CD14-positive monocyte (primary cell): ENCODE measurements around the gene CACNA1S. TPM values are rescaled to one million over a fixed set of nuclear protein-coding genes. Genes with fewer than 3 reads are reported as not detected.

ENCODE experiments used
- DNase-seq, 3 donors: peaks; one replicate each; pipeline ENCODE4 v3.0.0-alpha.2; 2011 to 2022
- H2AFZ ChIP-seq: 2 replicates; pipeline ENCODE4 v1.6.0; 2012; ENCODE audit warnings: mild to moderate bottlenecking, low read depth, low read length, inconsistent platforms; ENCODE audit not compliant: insufficient read depth, poor library complexity, severe bottlenecking
- H3K27ac ChIP-seq, 2 donors: 1 replicate in 1 of 2; 2 replicates in 1 of 2; pipeline ENCODE4 v1.5.1; 2012 to 2013; ENCODE audit warnings: low read length in 2 of 2, control low read depth in 1 of 2, inconsistent platforms in 1 of 2, low read depth in 1 of 2, mild to moderate bottlenecking in 1 of 2
- H3K27me3 ChIP-seq, 2 donors: one replicate each; pipeline versions ENCODE4 v1.6.0 to v1.6.1; 2011 to 2013; ENCODE audit warnings: low read length in 2 of 2; ENCODE audit not compliant: control insufficient read depth in 2 of 2, insufficient read depth in 2 of 2
- H3K36me3 ChIP-seq, 2 donors: replicated peaks in 1 of 2; 1 replicate in 1 of 2; 2 replicates in 1 of 2; pipeline versions ENCODE4 v1.5.1 to v1.6.1; 2012 to 2013; ENCODE audit warnings: low read length in 2 of 2, control low read depth in 1 of 2, inconsistent platforms in 1 of 2, mild to moderate bottlenecking in 1 of 2; ENCODE audit not compliant: insufficient read depth in 2 of 2, control insufficient read depth in 1 of 2
- H3K4me1 ChIP-seq, 2 donors: 1 replicate in 1 of 2; 2 replicates in 1 of 2; pipeline versions ENCODE4 v1.5.1 to v1.6.1; 2012 to 2013; ENCODE audit warnings: low read length in 2 of 2, control low read depth in 1 of 2, inconsistent platforms in 1 of 2, mild to moderate bottlenecking in 1 of 2, moderate library complexity in 1 of 2; ENCODE audit not compliant: insufficient read depth in 2 of 2, control insufficient read depth in 1 of 2
- H3K4me2 ChIP-seq: replicated peaks from 2 replicates; pipeline ENCODE3; 2012; ENCODE audit warnings: low read length, moderate library complexity, mild to moderate bottlenecking; ENCODE audit not compliant: poor library complexity, severe bottlenecking; ENCODE audit errors: extremely low read depth
- H3K4me3 ChIP-seq, 3 experiments: fragments of 200-600 bp in 1 of 3; sonication (generic) in 1 of 3; replicated peaks in 1 of 3; 1 replicate in 2 of 3; 2 replicates in 1 of 3; pipeline ENCODE4 v1.5.1; 2011 to 2013; ENCODE audit warnings: low read length in 3 of 3, mild to moderate bottlenecking in 3 of 3, control low read depth in 2 of 3, low read depth in 2 of 3, inconsistent platforms in 1 of 3, moderate library complexity in 1 of 3
- H3K79me2 ChIP-seq: 2 replicates; pipeline ENCODE4 v1.6.0; 2012; ENCODE audit warnings: mild to moderate bottlenecking, control low read depth, inconsistent platforms, low read length, moderate library complexity; ENCODE audit not compliant: insufficient read depth
- H3K9ac ChIP-seq: 2 replicates; pipeline ENCODE4 v1.6.0; 2017; ENCODE audit warnings: low read length, mild to moderate bottlenecking; ENCODE audit not compliant: insufficient read depth, poor library complexity, severe bottlenecking
- H3K9me3 ChIP-seq, 2 donors: replicated peaks in 1 of 2; 1 replicate in 1 of 2; 2 replicates in 1 of 2; pipeline versions ENCODE4 v1.5.1 to v1.6.1; 2012 to 2013; ENCODE audit warnings: low read length in 2 of 2, control low read depth in 1 of 2; ENCODE audit not compliant: control insufficient read depth in 1 of 2, insufficient read depth in 1 of 2
- H4K20me1 ChIP-seq: 2 replicates; pipeline ENCODE4 v1.6.0; 2012; ENCODE audit warnings: mild to moderate bottlenecking, low read length, control low read depth, moderate library complexity; ENCODE audit not compliant: insufficient read depth
- H3K27ac Mint-ChIP-seq, 7 donors: one replicate each; pipeline ENCODE4 v1.8.0; 2020; ENCODE audit warnings: mild to moderate bottlenecking in 7 of 7, mixed read lengths in 7 of 7, moderate library complexity in 6 of 7, inconsistent platforms in 2 of 7
- H3K27me3 Mint-ChIP-seq, 3 donors: one replicate each; pipeline ENCODE4 v1.8.0; 2021 to 2022; ENCODE audit warnings: low read depth in 3 of 3, mild to moderate bottlenecking in 3 of 3, mixed read lengths in 3 of 3, moderate library complexity in 3 of 3, inconsistent platforms in 1 of 3
- H3K36me3 Mint-ChIP-seq, 2 donors: one replicate each; pipeline ENCODE4 v1.8.0; 2020; ENCODE audit warnings: mixed read lengths in 2 of 2, inconsistent platforms in 1 of 2, mild to moderate bottlenecking in 1 of 2
- H3K4me1 Mint-ChIP-seq: one replicate; pipeline ENCODE4 v1.8.0; 2020; ENCODE audit warnings: mild to moderate bottlenecking, mixed read lengths
- H3K4me3 Mint-ChIP-seq, 2 donors: one replicate each; pipeline ENCODE4 v1.8.0; 2020; ENCODE audit warnings: mild to moderate bottlenecking in 2 of 2, mixed read lengths in 2 of 2, moderate library complexity in 1 of 2
- H3K9me3 Mint-ChIP-seq, 7 donors: one replicate each; pipeline ENCODE4 v1.8.0; 2020 to 2022; ENCODE audit warnings: mixed read lengths in 7 of 7, mild to moderate bottlenecking in 6 of 7, moderate library complexity in 6 of 7, inconsistent platforms in 2 of 7
- CTCF ChIP-seq: fragments of 200-600 bp; IDR thresholded peaks from one replicate; pipeline ENCODE4 v1.8.0; 2022; ENCODE audit warnings: antibody characterized with exemption, mild to moderate bottlenecking
- WGBS: methylation state at CpG from one replicate; pipeline ENCODE4 v1.1.5; 2013; ENCODE audit warnings: missing lambda C conversion rate; ENCODE audit not compliant: insufficient coverage; 5-methylcytosine and 5-hydroxymethylcytosine counted together
- intact Hi-C, 2 donors: fragments of 100-400 bp; cut with micrococcal nuclease; formaldehyde crosslinking; loops; one replicate each; pipeline versions ENCODE4 v1.15.0 to v1.15.1; 2023
- polyA plus RNA-seq, 3 donors: library from polyadenylated mRNA; depleted of rRNA in 1 of 3; unstranded in 2 of 3; stranded (reverse) in 1 of 3; fragments of 300-500 nt in 2 of 3; fragments of >200 nt in 1 of 3; fragmentation: Illumina TruSeq in 2 of 3; gene quantifications; 1 replicate in 2 of 3; 2 replicates in 1 of 3; pipeline ENCODE4 v1.2.3, GENCODE V29; 2012 to 2021

CACNA1S gene
- polyA plus RNA-seq, 3 donors, result not detected

GRCh38 chr1:201024625-201024998 is 87.6 kb downstream of the CACNA1S start:
- DNase-seq, result no peak
- Histone ChIP-seq H3K36me3 (no peaks in the 10 kb centered on the region), H2AFZ (no peak overlapping the region), H3K4me2 (no peak overlapping the region), H3K79me2 (peaks cover 26% of the 10 kb centered on the region), H3K27me3 (no peaks in the 10 kb centered on the region), H3K4me3 (no peak overlapping the region), H4K20me1 (peaks cover 55% of the 10 kb centered on the region), H3K9me3 (no peaks in the 10 kb centered on the region), H3K4me1 (peaks cover 87 to 91% of the 10 kb centered on the region in 2 donors), H3K9ac (no peak overlapping the region), H3K27ac (no peak overlapping the region)
- Mint-ChIP-seq H3K27ac (peak overlapping the region in 1 of 7 donors; percentile 68), H3K4me3 (no peak overlapping the region), H3K9me3 (peaks cover 0 to 2% (median 0%) of the 10 kb centered on the region in 7 donors), H3K4me1 (peaks cover 87% of the 10 kb centered on the region), H3K27me3 (peaks cover 0 to 2% (median 2%) of the 10 kb centered on the region in 3 donors), H3K36me3 (no peaks in the 10 kb centered on the region)
- 0% methylated on average over 1 of the region's 2 CpGs for WGBS
- no peak for TF ChIP-seq CTCF
- intact Hi-C loops, result loop anchor here in 1 of 2 donors (5.0 kb wide), 1 partner anchor 397 kb away; no protein-coding TSS in a partner anchor

- peak overlapping the region; percentile 34 for H3K4me2 ChIP-seq
Measured at GRCh38 chr1:201023920-201024624, 88.2 kb downstream of the CACNA1S start.

More at GRCh38 chr1:201023920-201024624, 88.2 kb downstream of the CACNA1S start:
- DNase-seq, result peak in 1 of 3 donors; percentile 11
- H3K9me3 Mint-ChIP-seq, result peaks cover 0 to 4% (median 0%) of the 10 kb centered on the region in 7 donors
- Histone ChIP-seq H3K4me3 (no peak overlapping the region), H3K9ac (no peak overlapping the region), H3K79me2 (peaks cover 26% of the 10 kb centered on the region), H3K27ac (no peak overlapping the region), H3K4me1 (peaks cover 92 to 95% of the 10 kb centered on the region in 2 donors), H2AFZ (no peak overlapping the region), H4K20me1 (peaks cover 60% of the 10 kb centered on the region), H3K27me3 (no peaks in the 10 kb centered on the region), H3K36me3 (no peaks in the 10 kb centered on the region), H3K9me3 (no peaks in the 10 kb centered on the region)
- intact Hi-C loops, result loop anchor here in 1 of 2 donors (5.0 kb wide), 1 partner anchor 397 kb away; no protein-coding TSS in a partner anchor
- peak overlapping the region in 2 of 7 donors; percentile 22 to 70 for H3K27ac Mint-ChIP-seq
- peaks cover 0 to 2% of the 10 kb centered on the region in 2 donors for H3K36me3 Mint-ChIP-seq
- TF ChIP-seq CTCF, result no peak
- 36% methylated on average over 10 of the region's 17 CpGs for WGBS
- H3K27me3 Mint-ChIP-seq, result peaks cover 0 to 5% (median 2%) of the 10 kb centered on the region in 3 donors
- H3K4me3 Mint-ChIP-seq, result peak overlapping the region; percentile 37 to 59
- H3K4me1 Mint-ChIP-seq, result peaks cover 90% of the 10 kb centered on the region
